GM10266 (cell line): ENCODE data around the gene SLC13A4.
"Not testable (repeated sequence)": the region's sequence is repeated elsewhere in the genome, so short reads cannot be mapped to it uniquely, and the experiment has no call there.

Experiments
- DNase-seq: peaks from one replicate; pipeline ENCODE4 v3.0.0; 2012; ENCODE audit errors: extremely low spot score
- CTCF ChIP-seq: IDR thresholded peaks from 2 replicates; pipeline ENCODE4 v1.5.1; 2012; ENCODE audit warnings: mild to moderate bottlenecking, low read depth; ENCODE audit not compliant: control insufficient read depth, insufficient read depth; ENCODE audit errors: missing control alignments

SLC13A4 gene

DNA sequence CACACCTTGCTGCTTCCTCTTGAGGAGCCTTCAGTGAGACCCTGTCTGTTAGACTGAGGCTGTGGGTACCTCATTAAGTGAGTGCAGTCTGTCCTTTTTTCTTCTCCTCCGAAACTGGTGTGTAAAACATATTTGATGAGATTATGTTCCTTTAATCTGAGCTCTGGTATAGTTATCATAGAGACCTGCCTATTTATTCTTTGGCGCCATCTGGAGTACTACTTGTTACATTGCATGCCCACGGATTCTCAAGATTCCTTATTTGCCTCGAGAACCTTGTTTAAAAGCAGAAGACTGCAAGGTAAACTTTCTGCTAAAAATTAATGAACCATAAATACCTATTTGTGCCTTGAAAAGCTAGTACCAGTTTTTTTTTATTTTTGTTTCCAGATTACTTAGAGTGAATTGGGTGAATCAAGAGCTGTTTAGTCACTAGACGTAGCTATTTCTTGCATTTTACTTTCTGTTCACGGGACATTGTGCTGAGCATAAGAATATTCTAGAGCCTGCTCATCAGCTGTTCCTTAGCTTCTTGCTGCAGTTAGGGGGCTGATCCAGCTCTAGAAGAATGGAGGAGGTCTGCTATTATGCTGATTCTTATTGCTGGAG, 82.6 kb downstream of the SLC13A4 start:
- peak; percentile 63 for TF ChIP-seq CTCF
- peak; percentile 27 for DNase-seq

DNA sequence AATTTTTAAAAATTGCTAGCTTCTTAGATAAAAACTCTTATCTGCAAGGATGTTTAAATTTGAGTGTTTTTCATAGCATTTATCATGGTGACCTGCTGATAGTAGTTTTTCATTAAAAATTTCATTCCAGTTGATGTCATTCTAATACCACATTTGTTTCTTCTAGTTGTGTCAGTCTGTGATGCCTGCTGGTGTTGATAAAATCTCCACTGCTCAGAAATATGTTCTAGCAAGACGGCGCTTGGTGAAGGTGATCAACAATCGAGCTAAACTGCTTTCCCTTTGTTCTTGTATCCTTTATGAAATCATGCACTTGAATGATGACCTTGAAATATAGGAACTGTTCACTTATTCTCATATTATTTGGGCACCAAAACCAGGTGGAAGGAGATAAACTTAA, 83.3 kb downstream of the SLC13A4 start:
- TF ChIP-seq CTCF: no peak

DNA sequence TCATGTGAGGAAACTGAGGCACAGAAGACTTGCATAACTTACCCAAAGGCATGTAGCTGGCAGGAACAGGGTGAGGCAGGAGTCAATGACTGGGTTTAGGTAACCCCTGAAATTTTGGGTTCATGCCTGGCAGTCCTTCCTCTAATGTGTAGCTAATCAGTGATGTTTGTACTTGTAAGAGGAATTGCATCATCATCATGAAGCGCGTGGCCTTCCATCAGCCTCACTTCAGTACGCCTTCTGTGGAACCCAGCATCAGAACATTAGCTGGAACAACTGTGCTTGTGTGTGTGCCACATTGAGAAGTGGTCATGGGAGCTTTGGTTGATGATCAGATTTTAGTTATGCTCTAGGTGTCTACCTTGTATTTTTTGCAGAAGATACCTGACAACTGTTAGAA, 83.8 kb downstream of the SLC13A4 start:
- TF ChIP-seq CTCF: no peak
- DNase-seq: no peak

More for the DNA sequence above, 83.3 kb downstream of the SLC13A4 start:
- DNase-seq: no peak

DNA sequence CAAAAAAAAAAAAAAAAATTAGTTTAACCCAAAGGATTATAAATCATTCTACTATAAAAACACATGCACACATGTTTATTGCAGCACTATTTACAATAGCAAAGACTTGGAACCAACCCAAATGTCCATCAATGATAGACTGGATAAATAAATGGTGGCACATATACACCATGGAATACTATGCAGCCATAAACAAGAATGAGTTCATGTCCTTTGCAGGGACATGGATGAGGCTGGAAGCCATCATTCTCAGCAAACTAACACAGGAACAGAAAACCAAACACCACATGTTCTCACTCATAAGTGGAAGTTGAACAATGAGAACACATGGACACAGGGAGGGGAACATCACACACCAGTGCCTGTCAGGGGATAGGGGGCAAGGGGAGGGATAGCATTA, 88.3 kb downstream of the SLC13A4 start:
- DNase-seq: not testable (repeated sequence)

DNA sequence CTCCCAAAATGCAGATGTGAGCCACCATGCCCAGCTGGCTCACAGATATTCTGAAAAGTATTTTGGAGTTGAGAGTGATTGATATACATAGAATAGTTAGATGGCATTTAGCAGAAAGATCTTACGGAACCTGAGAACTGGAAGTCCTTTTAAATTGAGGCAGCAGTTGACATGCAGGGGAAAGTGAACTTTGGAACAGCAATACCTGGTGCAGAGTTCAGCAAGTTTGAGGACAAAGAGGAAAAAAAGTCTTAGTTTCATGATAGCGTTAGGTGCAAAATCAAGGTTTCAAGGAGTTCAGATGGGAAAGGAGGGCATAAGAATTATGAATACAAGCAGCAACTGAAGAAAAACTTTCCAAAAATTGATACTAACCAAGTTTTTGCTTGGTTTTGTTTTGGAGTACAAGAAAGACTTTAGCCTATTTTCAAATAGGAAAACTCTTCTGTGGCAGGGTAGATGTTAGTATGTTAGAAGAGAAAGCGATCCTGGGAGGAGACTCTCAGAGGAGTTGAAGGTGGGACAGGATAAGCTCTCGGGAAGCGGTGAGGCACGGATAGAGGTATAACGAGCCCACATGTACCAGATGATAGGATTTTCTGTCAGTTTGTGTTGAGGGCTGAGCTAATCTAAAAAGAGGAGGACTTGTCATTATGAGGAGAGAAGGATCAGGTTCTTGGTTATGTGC, 93.7 kb downstream of the SLC13A4 start:
- TF ChIP-seq CTCF: no peak
- no peak for DNase-seq
